Measurements from ENCODE around the gene UNCX.

DNA sequence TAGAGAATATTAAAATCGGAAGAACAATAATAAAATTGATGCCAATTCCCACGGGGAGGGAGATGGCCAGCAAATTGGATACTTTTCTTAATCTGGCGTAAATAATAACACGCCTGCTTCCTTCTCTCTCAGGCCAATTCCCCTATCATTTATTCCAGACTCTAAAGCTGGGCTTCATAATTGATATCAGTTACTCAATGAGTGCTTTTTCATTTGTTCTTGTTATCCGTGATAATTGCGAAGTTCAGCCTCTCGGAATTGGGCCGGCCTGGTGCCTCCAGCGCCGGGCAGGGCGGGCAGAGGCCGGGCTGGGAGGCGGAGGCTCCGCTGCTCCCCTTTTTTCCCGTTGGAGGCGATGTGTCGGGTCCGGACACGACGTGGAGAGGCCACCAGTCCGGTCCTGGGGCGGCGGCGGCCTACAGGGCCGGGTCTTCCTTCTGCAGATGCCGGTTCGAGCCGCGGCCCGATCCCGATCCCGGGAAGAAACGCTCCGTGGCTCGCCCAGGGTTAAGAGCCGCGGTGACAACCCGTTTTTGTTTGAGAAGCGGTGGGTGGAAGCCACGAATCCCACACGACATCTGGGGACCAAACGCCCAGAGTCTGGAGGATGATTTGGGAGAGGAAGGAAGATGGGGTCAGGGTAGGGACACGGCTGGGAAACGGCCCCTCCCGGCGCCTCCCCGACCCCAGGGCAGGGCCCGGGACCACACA is 13.6 kb downstream of the UNCX start:
- TF ChIP-seq POLR2A (IDR thresholded peaks at IDR 0.05; ENCODE audit: low read depth) (no peak), EP300 (IDR thresholded peaks at IDR 0.05) (no peak), POLR2AphosphoS5 (IDR thresholded peaks at IDR 0.05) (no peak)
- TF ChIP-seq, protein P1, sequence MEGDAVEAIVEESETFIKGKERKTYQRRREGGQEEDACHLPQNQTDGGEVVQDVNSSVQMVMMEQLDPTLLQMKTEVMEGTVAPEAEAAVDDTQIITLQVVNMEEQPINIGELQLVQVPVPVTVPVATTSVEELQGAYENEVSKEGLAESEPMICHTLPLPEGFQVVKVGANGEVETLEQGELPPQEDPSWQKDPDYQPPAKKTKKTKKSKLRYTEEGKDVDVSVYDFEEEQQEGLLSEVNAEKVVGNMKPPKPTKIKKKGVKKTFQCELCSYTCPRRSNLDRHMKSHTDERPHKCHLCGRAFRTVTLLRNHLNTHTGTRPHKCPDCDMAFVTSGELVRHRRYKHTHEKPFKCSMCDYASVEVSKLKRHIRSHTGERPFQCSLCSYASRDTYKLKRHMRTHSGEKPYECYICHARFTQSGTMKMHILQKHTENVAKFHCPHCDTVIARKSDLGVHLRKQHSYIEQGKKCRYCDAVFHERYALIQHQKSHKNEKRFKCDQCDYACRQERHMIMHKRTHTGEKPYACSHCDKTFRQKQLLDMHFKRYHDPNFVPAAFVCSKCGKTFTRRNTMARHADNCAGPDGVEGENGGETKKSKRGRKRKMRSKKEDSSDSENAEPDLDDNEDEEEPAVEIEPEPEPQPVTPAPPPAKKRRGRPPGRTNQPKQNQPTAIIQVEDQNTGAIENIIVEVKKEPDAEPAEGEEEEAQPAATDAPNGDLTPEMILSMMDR (IDR thresholded peaks at IDR 0.05) = no peak
